H1 (cell line): ENCODE results near the gene ZNF45. TPM values are rescaled to one million over a fixed set of nuclear protein-coding genes. Genes with fewer than 3 reads are reported as not detected.
"Not testable (repeated sequence)": the region's sequence is repeated elsewhere in the genome, so short reads cannot be mapped to it uniquely, and the experiment has no call there.

Experiments used
- CTCF ChIA-PET: fragments of 300-600 bp; sonication (Branson Sonifier 250); formaldehyde crosslinking; loops from one replicate; lab custom pipeline; 2021; ENCODE audit not compliant: partially characterized antibody; lab: Charles Lee
- POLR2A ChIA-PET: fragments of 300-600 bp; sonication (Branson Sonifier 250); formaldehyde crosslinking; loops from one replicate; lab custom pipeline; 2021; ENCODE audit warnings: inconsistent platforms; ENCODE audit not compliant: partially characterized antibody; lab: Charles Lee
- DNase-seq, 2 experiments: peaks; one replicate each; pipeline versions ENCODE4 v3.0.0 to v3.0.0-alpha.2; 2010 to 2022; ENCODE audit warnings: low spot score in 2 of 2, low read depth in 1 of 2, mixed read lengths in 1 of 2
- FAIRE-seq: peaks from 2 replicates; lab custom pipeline; 2011; peaks lifted over from hg19 to GRCh38; lab: Jason Lieb, UNC
- H2AFZ ChIP-seq: 2 replicates; pipeline ENCODE4 v1.8.1; 2012; ENCODE audit warnings: low read length, inconsistent platforms
- H2AK5ac ChIP-seq: 2 replicates; pipeline ENCODE4 v1.6.1; 2013; ENCODE audit warnings: low read depth, low read length
- H2BK120ac ChIP-seq: replicated peaks from 2 replicates; pipeline ENCODE3; 2013; ENCODE audit warnings: low read depth, low read length, inconsistent platforms
- H2BK12ac ChIP-seq: 2 replicates; pipeline ENCODE4 v1.6.1; 2013; ENCODE audit warnings: low read depth, low read length
- H2BK15ac ChIP-seq: 2 replicates; pipeline ENCODE4 v1.6.1; 2013; ENCODE audit warnings: low read length
- H2BK20ac ChIP-seq: 2 replicates; pipeline ENCODE4 v1.6.1; 2013; ENCODE audit warnings: low read length
- H2BK5ac ChIP-seq: 2 replicates; pipeline ENCODE4 v1.6.1; 2013; ENCODE audit warnings: low read depth, low read length
- H3K14ac ChIP-seq: 2 replicates; pipeline ENCODE4 v1.6.1; 2013; ENCODE audit warnings: inconsistent platforms; ENCODE audit not compliant: insufficient read length
- H3K18ac ChIP-seq: 2 replicates; pipeline ENCODE4 v1.6.1; 2013; ENCODE audit warnings: low read length; ENCODE audit errors: extremely low read depth
- H3K23ac ChIP-seq: 2 replicates; pipeline ENCODE4 v1.6.1; 2013; ENCODE audit warnings: inconsistent platforms; ENCODE audit not compliant: insufficient read length
- H3K23me2 ChIP-seq: 2 replicates; pipeline ENCODE4 v1.6.1; 2013; ENCODE audit warnings: low read depth, low read length
- H3K27ac ChIP-seq: 2 replicates; pipeline ENCODE4 v1.6.1; 2011; ENCODE audit warnings: low read depth, low read length, inconsistent platforms
- H3K27me3 ChIP-seq, 4 experiments: replicated peaks in 1 of 4; 1 replicate in 1 of 4; 2 replicates in 3 of 4; pipeline versions ENCODE4 v1.6.1 to v1.8.1; 2011 to 2013; ENCODE audit warnings: low read length in 3 of 4, mild to moderate bottlenecking in 3 of 4, inconsistent platforms in 2 of 4, mixed read lengths in 2 of 4, moderate library complexity in 1 of 4; ENCODE audit not compliant: control insufficient read depth in 3 of 4, insufficient read depth in 3 of 4; ENCODE audit errors: extremely low read depth in 1 of 4
- H3K36me3 ChIP-seq, 4 experiments: 2 replicates each; pipeline versions ENCODE4 v1.6.1 to v1.8.1; 2011 to 2013; ENCODE audit warnings: mild to moderate bottlenecking in 4 of 4, low read length in 3 of 4, moderate library complexity in 2 of 4, control low read depth in 1 of 4, inconsistent platforms in 1 of 4; ENCODE audit not compliant: insufficient read depth in 4 of 4, control insufficient read depth in 2 of 4
- H3K4ac ChIP-seq: replicated peaks from 2 replicates; pipeline ENCODE3; 2013; ENCODE audit warnings: low read length, low read depth, mixed read lengths, inconsistent platforms; ENCODE audit not compliant: insufficient read length
- H3K4me1 ChIP-seq, 4 experiments: replicated peaks in 1 of 4; 1 replicate in 1 of 4; 2 replicates in 3 of 4; pipeline versions ENCODE4 v1.6.1 to v1.8.1; 2011 to 2013; ENCODE audit warnings: low read length in 3 of 4, inconsistent platforms in 2 of 4, mixed read lengths in 1 of 4; ENCODE audit not compliant: insufficient read depth in 4 of 4, control insufficient read depth in 3 of 4
- H3K4me2 ChIP-seq, 2 experiments: 2 replicates each; pipeline versions ENCODE4 v1.6.1 to v1.8.1; 2011 to 2013; ENCODE audit warnings: low read depth in 2 of 2, low read length in 2 of 2, control low read depth in 1 of 2, inconsistent platforms in 1 of 2, mild to moderate bottlenecking in 1 of 2; ENCODE audit not compliant: insufficient read depth in 1 of 2
- H3K4me3 ChIP-seq, 4 experiments: fragments of 200-600, 300-600 bp in 1 of 4; sonication (generic), shearing (Covaris generic), sonication (Bioruptor Twin) in 1 of 4; 2 replicates each; pipeline versions ENCODE4 v1.5.1 to v1.8.1; 2011 to 2016; ENCODE audit warnings: low read length in 4 of 4, low read depth in 3 of 4, control low read depth in 2 of 4, inconsistent platforms in 2 of 4, mild to moderate bottlenecking in 2 of 4, mixed read lengths in 1 of 4, moderate library complexity in 1 of 4; ENCODE audit not compliant: insufficient read depth in 2 of 4; ENCODE audit errors: extremely low read depth in 1 of 4
- H3K56ac ChIP-seq: replicated peaks from 2 replicates; pipeline ENCODE3; 2013; ENCODE audit warnings: low read depth, mild to moderate bottlenecking, mixed read lengths, low read length, inconsistent platforms; ENCODE audit not compliant: insufficient read length
- H3K79me1 ChIP-seq: 2 replicates; pipeline ENCODE4 v1.6.1; 2013; ENCODE audit warnings: low read depth, low read length, control low read depth
- H3K79me2 ChIP-seq, 2 experiments: 2 replicates each; pipeline versions ENCODE4 v1.6.1 to v1.8.1; 2012 to 2013; ENCODE audit warnings: low read length in 2 of 2, mild to moderate bottlenecking in 2 of 2, inconsistent platforms in 1 of 2; ENCODE audit not compliant: insufficient read depth in 2 of 2, control insufficient read depth in 1 of 2
- H3K9ac ChIP-seq, 4 experiments: replicated peaks in 1 of 4; 1 replicate in 1 of 4; 2 replicates in 3 of 4; pipeline versions ENCODE4 v1.6.1 to v1.8.1; 2011 to 2013; ENCODE audit warnings: low read depth in 3 of 4, low read length in 3 of 4, control low read depth in 2 of 4, mild to moderate bottlenecking in 2 of 4, moderate library complexity in 2 of 4, inconsistent platforms in 1 of 4; ENCODE audit errors: extremely low read depth in 1 of 4
- H3K9me3 ChIP-seq, 2 experiments: 2 replicates each; pipeline versions ENCODE4 v1.6.1 to v1.8.1; 2012 to 2013; ENCODE audit warnings: mild to moderate bottlenecking in 2 of 2, moderate library complexity in 2 of 2, control low read depth in 1 of 2, inconsistent platforms in 1 of 2, low read depth in 1 of 2, low read length in 1 of 2, mixed read lengths in 1 of 2; ENCODE audit not compliant: insufficient read depth in 2 of 2
- H4K20me1 ChIP-seq, 2 experiments: replicated peaks in 1 of 2; 2 replicates each; pipeline versions ENCODE3 to v1.8.1; 2011 to 2013; ENCODE audit warnings: inconsistent platforms in 2 of 2, low read length in 2 of 2, mild to moderate bottlenecking in 1 of 2; ENCODE audit not compliant: insufficient read depth in 2 of 2, control insufficient read depth in 1 of 2
- H4K5ac ChIP-seq: 2 replicates; pipeline ENCODE4 v1.6.1; 2013; ENCODE audit warnings: low read length, low read depth, mixed read lengths, inconsistent platforms; ENCODE audit not compliant: insufficient read length
- H4K8ac ChIP-seq: 2 replicates; pipeline ENCODE4 v1.8.0; 2013; ENCODE audit warnings: mild to moderate bottlenecking, moderate library complexity, low read length, inconsistent platforms; ENCODE audit not compliant: insufficient read depth; ENCODE audit errors: extremely low read depth
- H4K91ac ChIP-seq: replicated peaks from 2 replicates; pipeline ENCODE3; 2013; ENCODE audit warnings: low read length, mixed read lengths, inconsistent platforms; ENCODE audit not compliant: insufficient read length
- BACH1 ChIP-seq: IDR thresholded peaks from 2 replicates; pipeline ENCODE4 v1.6.1; 2012; ENCODE audit warnings: low read length, improper control_type of control experiment
- GABPA ChIP-seq: IDR thresholded peaks from 2 replicates; pipeline ENCODE4 v1.6.1; 2011; ENCODE audit warnings: mild to moderate bottlenecking, low read length, moderate library complexity, borderline replicate concordance; ENCODE audit not compliant: insufficient read depth
- KDM1A ChIP-seq: fragments of 200-600, 300-600 bp; sonication (generic); IDR thresholded peaks from 2 replicates; pipeline ENCODE4 v1.7.1; 2016; ENCODE audit warnings: mild to moderate bottlenecking, low read length, borderline replicate concordance
- MAFK ChIP-seq: IDR thresholded peaks from 2 replicates; pipeline ENCODE4 v1.6.1; 2012; ENCODE audit warnings: low read depth, mild to moderate bottlenecking, improper control_type of control experiment, low read length
- PHF8 ChIP-seq: fragments of 200-600 bp; sonication (generic); conservative IDR thresholded peaks from 2 replicates; pipeline ENCODE4 v1.7.1; 2012; ENCODE audit warnings: low read depth, mild to moderate bottlenecking, inconsistent platforms, low read length, moderate library complexity
- SP2 ChIP-seq: IDR thresholded peaks from 2 replicates; pipeline ENCODE4 v1.6.1; 2012; ENCODE audit warnings: mild to moderate bottlenecking, low read length, inconsistent platforms
- TAF7 ChIP-seq: optimal IDR thresholded peaks from 2 replicates; pipeline ENCODE3; 2011; ENCODE audit warnings: low read depth, mild to moderate bottlenecking, inconsistent platforms, low read length, moderate library complexity, borderline replicate concordance
- ZNF274 ChIP-seq: IDR thresholded peaks from 2 replicates; pipeline ENCODE4 v1.7.0; 2012; ENCODE audit warnings: low read length, borderline replicate concordance; ENCODE audit errors: extremely low read depth
- WGBS, 2 experiments: shearing (Covaris generic) in 1 of 2; methylation state at CpG; one replicate each; pipeline versions ENCODE4 v1.1.6 to v1.1.7; 2013 to 2015; ENCODE audit warnings: low lambda C conversion rate in 2 of 2, mixed read lengths in 2 of 2, inconsistent platforms in 1 of 2, low coverage in 1 of 2, missing lambda C conversion rate in 1 of 2; ENCODE audit not compliant: insufficient replicate concordance in 2 of 2, insufficient coverage in 1 of 2, insufficient read length in 1 of 2; ENCODE audit errors: extremely low coverage in 1 of 2, missing lambda C conversion rate in 1 of 2; 5-methylcytosine and 5-hydroxymethylcytosine counted together
- polyA plus RNA-seq, 7 experiments: library from polyadenylated mRNA; depleted of rRNA in 3 of 7; stranded (reverse) in 5 of 7; unstranded in 2 of 7; fragments of >200 nt in 5 of 7; fragments of 200-250 nt in 2 of 7; gene quantifications; 1 replicate in 5 of 7; 2 replicates in 1 of 7; 4 replicates in 1 of 7; pipeline versions ENCODE4 v1.2.1 to v1.2.3, GENCODE V29; 2011 to 2013; ENCODE audit warnings: missing spikeins in 2 of 7, mixed read lengths in 2 of 7
- total RNA-seq: library from RNA; stranded (reverse); fragmentation: NEBNext Ultra II Directional; extraction: Animal tissue kit (Norgen Biotek cat#: 25700); gene quantifications from 2 replicates; pipeline ENCODE4 v1.2.1, GENCODE V29; 2021
- TF ChIP-seq, protein P1 (sequence below): IDR thresholded peaks from 2 replicates; pipeline ENCODE4 v1.6.1; 2011; ENCODE audit warnings: low read depth, mild to moderate bottlenecking, low read length; ENCODE audit not compliant: insufficient read depth

The ZNF45 gene
- total and polyA plus RNA-seq, 2 of the 8 experiments (the other 6 are each of a cell fraction or from before 2014, with no cell fraction given): 4.6 to 16.2 TPM

DNA sequence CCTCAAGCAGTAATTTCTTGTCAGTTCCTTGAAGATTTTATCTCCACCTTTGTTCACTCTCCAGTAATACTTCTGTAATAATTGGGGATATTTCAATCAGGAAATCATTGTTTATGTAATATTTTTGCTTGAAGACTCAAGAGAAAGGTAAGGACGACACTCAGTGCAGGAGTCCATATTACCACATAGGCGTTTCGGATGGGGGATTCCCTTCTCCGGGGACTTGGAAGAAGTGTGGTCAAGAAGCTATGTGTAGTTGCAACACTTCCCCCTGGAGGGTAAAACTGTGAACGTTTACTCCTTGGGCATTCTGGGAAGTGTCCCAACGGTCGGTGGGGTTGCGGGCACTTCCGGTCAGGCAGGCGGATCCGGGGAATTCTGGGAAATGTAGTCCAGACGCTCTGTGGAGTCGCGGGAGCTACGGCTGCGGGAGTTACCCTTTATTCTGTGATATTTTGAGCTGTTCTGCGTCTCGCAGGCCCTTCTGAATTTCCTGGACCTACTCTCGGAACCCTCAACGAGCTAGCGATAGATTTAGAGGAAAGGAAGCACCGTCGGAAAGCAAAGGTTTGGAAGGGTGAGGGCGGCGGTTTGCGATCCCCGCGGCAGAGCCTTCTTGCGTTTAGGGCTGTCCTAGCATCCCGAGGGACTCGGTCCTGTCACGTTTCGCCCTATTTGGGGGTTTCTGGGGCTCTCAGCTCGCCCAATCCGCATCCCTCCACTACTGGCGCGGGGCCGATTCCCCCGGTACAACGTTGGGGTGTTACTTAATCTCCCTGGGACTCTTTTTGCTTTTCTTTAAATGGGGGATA lies 16.0 kb upstream of the ZNF45 start, which contains the start of gene ZNF221 (continued):
- TF ChIP-seq PHF8: peak; percentile 46
- TF ChIP-seq KDM1A: no peak
- TF ChIP-seq TAF7: no peak
- TF ChIP-seq GABPA: peak; percentile 90; the same call in 1 of the 2 replicates
- no peak for TF ChIP-seq ZNF274
- TF ChIP-seq BACH1: no peak
- TF ChIP-seq, protein P1, sequence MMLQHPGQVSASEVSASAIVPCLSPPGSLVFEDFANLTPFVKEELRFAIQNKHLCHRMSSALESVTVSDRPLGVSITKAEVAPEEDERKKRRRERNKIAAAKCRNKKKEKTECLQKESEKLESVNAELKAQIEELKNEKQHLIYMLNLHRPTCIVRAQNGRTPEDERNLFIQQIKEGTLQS: peak; percentile 62
- TF ChIP-seq SP2: no peak
- TF ChIP-seq MAFK: no peak

DNA sequence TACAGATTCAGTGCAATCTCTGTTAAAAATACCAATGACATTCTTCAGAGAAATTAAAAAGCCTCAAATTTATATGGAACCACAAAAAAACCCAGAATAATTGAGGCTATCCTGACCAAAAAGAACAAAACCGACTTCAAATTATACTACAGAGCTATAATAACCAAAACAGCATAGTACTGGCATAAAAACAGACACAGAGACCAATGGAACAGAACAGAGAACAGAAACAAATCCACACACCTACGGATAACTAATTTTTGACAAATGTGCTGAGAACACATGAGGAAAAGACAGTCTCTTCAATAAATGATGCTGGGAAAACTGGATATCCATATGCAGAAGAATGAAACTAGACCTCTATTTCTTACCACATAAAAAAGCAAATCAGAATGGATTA lies 14.7 kb upstream of the ZNF45 start:
- H3K23me2 ChIP-seq, H3K79me1 ChIP-seq, POLR2A ChIA-PET, H2AFZ ChIP-seq, H3K4ac ChIP-seq, H3K36me3 ChIP-seq, H3K9ac ChIP-seq, H3K27ac ChIP-seq, H3K18ac ChIP-seq, H4K5ac ChIP-seq, H3K4me1 ChIP-seq, H3K27me3 ChIP-seq, H3K4me2 ChIP-seq, H2BK15ac ChIP-seq, H2AK5ac ChIP-seq, DNase-seq, H4K20me1 ChIP-seq, H4K8ac ChIP-seq, H2BK12ac ChIP-seq, H2BK5ac ChIP-seq, H3K56ac ChIP-seq, H2BK120ac ChIP-seq, H3K23ac ChIP-seq, H3K14ac ChIP-seq, H3K9me3 ChIP-seq, H3K4me3 ChIP-seq, FAIRE-seq, H2BK20ac ChIP-seq, H4K91ac ChIP-seq, H3K79me2 ChIP-seq: not testable (repeated sequence)
- 79% methylated on average over 2 of the region's 2 CpGs; no CpG with 5 or more reads in 1 of the 2 experiments for WGBS, 2 experiments
- CTCF ChIA-PET: interaction anchor here (0.7 to 1.7 kb wide), 3 partner anchors 15 to 183 kb away, joined by 3 to 5 read pairs (median 5); partner anchors contain the start of gene ZNF45
